ENCODE measurements around the gene DPM3. TPM values are rescaled to one million over a fixed set of nuclear protein-coding genes. Genes with fewer than 3 reads are reported as not detected.

Gene DPM3
- total RNA-seq, 2 donors from 2014 or later, result 26.4 to 40.8 TPM

- Mint-ChIP-seq H3K27ac (peak overlapping the region in 1 of 2 donors; percentile 4), H3K36me3 (no peaks in the 10 kb centered on the region), H3K9me3 (no peaks in the 10 kb centered on the region)
- DNase-seq (ENCODE audit: low spot score in 2 of 2), result no peak
- ATAC-seq, result peak; percentile 30 to 59
Measured at GRCh38 chr1:155093911-155094621, 46.3 kb downstream of the DPM3 start.

GRCh38 chr1:155092641-155093040 lies 47.7 kb downstream of the DPM3 start:
- H3K27ac Mint-ChIP-seq, result no peak overlapping the region

GRCh38 chr1:155092131-155092530 lies 48.2 kb downstream of the DPM3 start:
- ATAC-seq, result no peak
- H3K9me3 Mint-ChIP-seq, result no peaks in the 10 kb centered on the region
- no peaks in the 10 kb centered on the region for H3K36me3 Mint-ChIP-seq
- no peak for DNase-seq (ENCODE audit: low spot score in 2 of 2)
- no peak overlapping the region for H3K27ac Mint-ChIP-seq

More at GRCh38 chr1:155092641-155093040, 47.7 kb downstream of the DPM3 start:
- Mint-ChIP-seq H3K36me3 (no peaks in the 10 kb centered on the region), H3K9me3 (no peaks in the 10 kb centered on the region)
- ATAC-seq, result no peak
- DNase-seq (ENCODE audit: low spot score in 2 of 2), result no peak

GRCh38 chr1:155091071-155092051 lies 49.0 kb downstream of the DPM3 start:
- ATAC-seq, result peak; percentile 84 to 88
- Mint-ChIP-seq H3K27ac (no peak overlapping the region), H3K9me3 (no peaks in the 10 kb centered on the region), H3K36me3 (no peaks in the 10 kb centered on the region)
- peak; percentile 78 to 93 for DNase-seq (ENCODE audit: low spot score in 2 of 2)

Other genes starting within 250 kb of the DPM3 start
- gene PMVK, start 203.8 kb downstream of the DPM3 start, total RNA-seq, result 10 to 100 TPM; 12.2 to 34.2 TPM
- 10 to 100 TPM; 40.9 to 41.1 TPM for gene PBXIP1, start 184.4 kb downstream of the DPM3 start, total RNA-seq
- 10 to 100 TPM; 27.7 to 55.3 TPM for gene PYGO2, start 178.7 kb downstream of the DPM3 start, total RNA-seq
- gene SHC1, start 169.8 kb downstream of the DPM3 start, total RNA-seq, result 10 to 100 TPM; 50.3 to 76.2 TPM
- gene CKS1B, start 165.8 kb downstream of the DPM3 start, total RNA-seq, result 100 to 1,000 TPM; 202 to 308 TPM
- 10 to 100 TPM; 40.8 to 41.9 TPM for gene FLAD1, start 157.2 kb downstream of the DPM3 start, total RNA-seq
- gene LENEP, start 146.9 kb downstream of the DPM3 start, total RNA-seq, result under 1 TPM; 0.66 to 0.68 TPM
- 100 to 1,000 TPM in 1 of 2 donors, 10 to 100 TPM in 1; 97.4 to 184 TPM for gene ZBTB7B, start 137.7 kb downstream of the DPM3 start, total RNA-seq
- gene DCST2, start 106.8 kb downstream of the DPM3 start, total RNA-seq, result 1 to 10 TPM; 1.5 to 1.8 TPM
- under 1 TPM in 1 of 2 donors, not detected in 1; 0.34 TPM for gene DCST1, start 106.7 kb downstream of the DPM3 start, total RNA-seq
- gene ADAM15, start 89.2 kb downstream of the DPM3 start, total RNA-seq, result 10 to 100 TPM; 49.9 to 52.8 TPM
- 1 to 10 TPM; 5.7 to 9.5 TPM for gene EFNA4, start 76.8 kb downstream of the DPM3 start, total RNA-seq
- gene EFNA3, start 61.7 kb downstream of the DPM3 start, total RNA-seq, result 10 to 100 TPM in 1 of 2 donors, 1 to 10 TPM in 1; 1.7 to 12.6 TPM
- gene EFNA1, start 12.7 kb downstream of the DPM3 start, total RNA-seq, result 1 to 10 TPM in 1 of 2 donors, under 1 TPM in 1; 0.68 to 1.6 TPM
- 10 to 100 TPM; 47.4 to 49.4 TPM for gene SLC50A1, start 4.7 kb downstream of the DPM3 start, total RNA-seq
- 100 to 1,000 TPM; 106 to 162 TPM for gene KRTCAP2, start 32.8 kb upstream of the DPM3 start, total RNA-seq
- gene TRIM46, start 33.3 kb upstream of the DPM3 start, total RNA-seq, result 10 to 100 TPM in 1 of 2 donors, 1 to 10 TPM in 1; 6.8 to 15.2 TPM
- 10 to 100 TPM; 17.2 to 23.6 TPM for gene THBS3, start 67.4 kb upstream of the DPM3 start, total RNA-seq
- gene MTX1, start 68.2 kb upstream of the DPM3 start, total RNA-seq, result 10 to 100 TPM; 46.6 to 57.2 TPM
- 10 to 100 TPM; 14.3 to 45.8 TPM for gene ENTREP3, start 115.0 kb upstream of the DPM3 start, total RNA-seq
- 100 to 1,000 TPM in 1 of 2 donors, 10 to 100 TPM in 1; 98.9 to 107 TPM for gene SCAMP3, start 121.8 kb upstream of the DPM3 start, total RNA-seq
- 100 to 1,000 TPM in 1 of 2 donors, 10 to 100 TPM in 1; 90.7 to 106 TPM for gene CLK2, start 133.0 kb upstream of the DPM3 start, total RNA-seq
- 1 to 10 TPM; 3.9 to 4.8 TPM for gene HCN3, start 136.9 kb upstream of the DPM3 start, total RNA-seq
- under 1 TPM in 1 of 2 donors, not detected in 1; 0.14 TPM for gene PKLR, start 160.9 kb upstream of the DPM3 start, total RNA-seq
- gene FDPS, start 168.3 kb upstream of the DPM3 start, total RNA-seq, result 100 to 1,000 TPM; 349 to 372 TPM
- 10 to 100 TPM; 23.1 to 28.7 TPM for gene RUSC1, start 180.4 kb upstream of the DPM3 start, total RNA-seq

All from activated naive CD4-positive, alpha-beta T cell treated with anti-CD3 and anti-CD28 coated beads, Interleukin-2, amount 50 U/mL, for 72 hours (primary cell).